ENCODE data around the gene CCDC18.

- no peak for TF ChIP-seq CTCF (IDR thresholded peaks at IDR 0.05)
- no peak for TF ChIP-seq POLR2A (IDR thresholded peaks at IDR 0.05)
Measured at GRCh38 chr1:93256433-93256832, 75.9 kb downstream of the CCDC18 start.
